ENCODE results near the gene FSTL3.
"Not testable (repeated sequence)": the region's sequence is repeated elsewhere in the genome, so short reads cannot be mapped to it uniquely, and the experiment has no call there.

FSTL3 gene

DNA sequence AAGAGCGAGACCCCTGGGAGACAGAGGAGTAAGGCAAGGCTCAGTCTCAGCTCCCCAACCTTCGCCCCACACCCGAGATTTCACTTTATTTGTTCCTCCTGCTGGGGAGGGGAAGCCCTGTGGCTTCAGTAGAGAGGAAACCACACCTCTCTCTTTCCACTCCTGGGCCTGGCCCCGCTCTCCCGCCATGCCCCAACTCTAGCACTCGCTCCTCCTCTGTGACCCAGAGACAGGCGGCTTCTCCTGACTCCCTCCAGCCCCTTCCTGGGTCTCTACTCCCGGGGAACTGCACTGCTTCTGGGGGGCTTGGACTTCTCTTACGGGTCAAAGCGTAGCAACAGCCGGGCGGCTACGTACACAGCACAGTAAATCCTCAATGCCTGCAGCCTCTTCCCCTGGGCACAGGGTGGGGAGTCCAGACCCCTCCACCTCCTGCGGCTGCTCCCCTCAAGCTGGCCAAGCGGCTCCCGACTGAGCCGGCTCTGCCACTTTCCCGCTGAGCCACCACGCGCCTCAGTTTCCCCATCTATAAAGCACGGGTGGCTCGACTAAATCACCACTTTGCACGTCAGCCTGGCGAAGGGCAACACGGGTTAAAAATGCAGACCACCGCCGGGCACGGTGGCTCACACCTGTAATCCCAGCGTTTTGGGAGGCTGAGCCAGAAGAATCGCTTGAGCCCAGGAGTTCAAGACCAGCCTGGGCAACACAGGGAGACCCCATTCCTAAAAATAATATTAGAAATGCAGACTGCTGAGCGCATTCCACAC, 14.6 kb upstream of the FSTL3 start:
- DNase-seq (ENCODE audit: low spot score) = peak; percentile 40

DNA sequence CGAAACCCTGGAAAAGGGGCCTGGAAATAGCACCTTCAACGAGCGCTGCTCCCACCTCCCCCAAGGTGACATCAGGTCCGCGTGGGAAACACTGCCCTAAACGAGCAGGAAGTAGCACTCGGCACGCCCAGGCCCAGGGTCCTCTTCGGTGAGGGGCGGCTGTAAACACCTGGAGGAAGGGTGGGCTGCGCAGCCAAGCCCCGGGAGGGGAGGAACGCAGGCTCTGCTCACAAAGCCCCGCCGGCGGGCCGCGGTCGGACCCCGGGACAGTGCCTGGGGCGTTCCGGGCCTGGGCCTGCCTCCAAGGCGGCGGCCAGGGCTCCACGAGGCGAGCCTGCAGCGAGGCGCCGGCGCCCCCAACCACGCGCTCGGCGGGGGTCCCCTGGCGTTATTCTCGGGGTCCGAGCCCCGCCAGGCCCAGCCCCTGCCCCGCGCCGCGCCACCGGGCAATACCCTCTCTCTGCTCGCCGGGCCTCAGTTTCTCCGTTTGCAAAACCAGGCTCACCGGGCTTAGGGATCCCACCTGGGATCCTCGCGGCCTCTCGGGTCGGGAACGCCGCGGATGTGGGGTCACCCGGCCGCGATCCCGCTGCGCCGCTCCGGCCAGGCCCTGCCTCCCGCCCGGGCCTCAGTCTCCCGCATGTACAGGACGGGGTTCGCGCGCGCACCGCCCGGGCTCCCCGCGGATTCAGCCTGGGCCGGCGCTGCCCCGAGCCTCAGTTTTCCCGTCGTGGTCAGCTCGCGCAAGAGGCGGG, 13.8 kb upstream of the FSTL3 start:
- DNase-seq (ENCODE audit: low spot score) = peak; percentile 44

DNA sequence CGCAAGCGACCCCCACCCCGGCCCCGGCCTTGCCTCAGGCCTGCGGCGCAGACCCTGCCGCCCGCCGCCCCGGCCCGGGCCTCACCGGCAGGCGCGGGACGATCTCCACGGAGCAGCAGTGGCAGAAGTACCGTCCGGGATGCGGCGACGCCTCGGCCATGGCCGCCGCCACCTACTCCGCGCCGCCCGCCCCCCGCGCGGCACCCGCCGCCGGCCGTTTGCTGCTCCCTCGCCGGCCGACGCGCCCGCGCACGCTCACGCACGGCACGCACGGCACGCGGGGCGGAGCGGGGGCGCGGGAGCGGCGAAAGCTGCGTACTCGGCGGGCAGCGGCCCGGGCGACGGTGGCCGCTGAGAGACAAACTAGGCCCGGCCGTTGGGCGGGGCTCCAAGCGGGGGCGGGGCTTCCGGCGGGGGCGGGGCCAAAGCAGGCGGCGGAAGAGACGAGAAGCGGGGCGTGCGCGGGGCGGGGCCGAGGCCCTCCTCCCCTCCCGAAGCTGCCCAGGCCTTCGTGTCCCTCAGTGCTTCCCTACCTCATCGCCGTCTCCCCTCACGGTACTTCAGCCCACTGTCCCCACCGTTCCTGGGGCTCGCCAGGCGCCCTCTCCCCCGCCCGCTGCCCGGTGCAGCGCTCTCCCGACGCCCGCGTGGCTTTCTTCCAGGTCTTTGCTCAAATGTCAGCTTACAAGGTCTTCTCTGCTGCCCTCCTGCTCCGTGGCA, 13.1 kb upstream of the FSTL3 start, which contains the start of gene RNF126:
Gene RNF126, minus strand, starts transcription at position 253 of the 720 bp plus-strand sequence. Its CDS starts 93 bp downstream, at position 160.
- peak; percentile 96 for DNase-seq (ENCODE audit: low spot score)

DNA sequence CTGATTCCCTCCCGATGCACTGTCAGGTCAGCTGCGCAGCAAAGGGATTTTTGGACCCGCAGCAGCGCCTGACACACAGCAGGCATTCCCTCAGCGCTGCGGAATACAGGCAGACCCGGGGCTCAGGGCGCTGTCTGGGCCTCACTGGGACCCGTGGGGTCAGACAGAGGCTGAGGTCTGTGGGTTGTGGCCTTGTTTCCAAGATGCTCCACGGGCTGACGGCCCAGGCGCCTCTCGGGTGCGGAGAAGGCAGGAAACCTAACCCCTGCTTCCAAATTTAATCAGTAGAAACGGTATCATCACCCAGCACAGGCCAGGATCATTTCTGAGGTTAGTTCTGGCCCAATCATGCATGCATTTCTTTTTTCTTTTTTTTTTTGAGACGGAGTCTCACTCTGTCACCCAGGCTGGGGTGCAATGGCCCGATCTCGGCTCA, 12.5 kb upstream of the FSTL3 start:
- no peak for DNase-seq (ENCODE audit: low spot score)

DNA sequence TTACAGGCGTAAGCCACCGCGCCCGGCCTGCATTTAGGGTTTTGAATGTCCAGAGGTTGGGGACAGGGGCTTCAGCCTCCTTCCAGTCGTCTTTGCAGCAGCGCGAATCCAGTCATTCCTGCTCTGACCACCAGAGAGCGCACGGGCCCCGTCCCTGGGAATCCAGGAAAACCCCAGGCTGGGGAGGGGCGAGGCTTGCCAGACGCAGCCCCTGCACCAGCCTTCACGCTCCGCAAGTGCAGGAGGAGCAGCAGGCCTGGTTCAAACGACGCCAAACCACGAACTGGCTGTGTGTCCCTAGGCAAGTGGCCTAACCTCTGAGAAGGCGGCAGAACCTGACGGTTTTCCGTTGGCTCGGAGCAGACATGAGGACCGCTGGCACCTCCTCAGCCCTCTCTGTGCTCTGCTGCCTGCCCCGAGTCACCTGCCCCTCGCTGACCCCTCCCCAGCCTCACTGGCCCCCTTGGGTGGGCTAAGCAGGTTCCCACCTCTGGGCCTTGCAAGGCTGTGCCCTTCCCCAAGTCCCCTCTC, 11.2 kb upstream of the FSTL3 start:
- DNase-seq (ENCODE audit: low spot score) = peak; percentile 89

DNA sequence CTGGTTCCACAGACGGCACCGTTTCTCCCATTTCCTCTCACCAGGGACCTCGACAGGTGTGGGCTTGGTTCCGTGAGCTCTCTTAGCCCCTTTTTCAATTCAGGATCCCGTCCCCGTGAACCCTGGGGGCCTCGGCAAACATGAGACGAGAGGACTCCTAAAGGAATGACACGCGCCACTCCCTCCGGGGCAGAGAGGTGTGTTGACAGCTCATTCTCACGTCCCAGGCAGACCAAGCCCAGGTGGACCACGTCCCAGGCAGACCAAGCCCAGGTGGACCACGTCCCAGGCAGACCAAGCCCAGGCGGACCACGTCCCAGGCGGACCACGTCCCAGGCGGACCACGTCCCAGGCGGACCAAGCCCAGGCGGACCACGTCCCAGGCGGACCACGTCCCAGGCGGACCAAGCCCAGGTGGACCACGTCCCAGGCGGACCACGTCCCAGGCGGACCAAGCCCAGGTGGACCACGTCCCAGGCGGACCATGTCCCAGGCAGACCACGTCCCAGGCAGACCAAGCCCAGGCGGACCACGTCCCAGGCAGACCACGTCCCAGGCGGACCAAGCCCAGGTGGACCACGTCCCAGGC, 9.1 kb upstream of the FSTL3 start:
- not testable (repeated sequence) for DNase-seq (ENCODE audit: low spot score)

DNA sequence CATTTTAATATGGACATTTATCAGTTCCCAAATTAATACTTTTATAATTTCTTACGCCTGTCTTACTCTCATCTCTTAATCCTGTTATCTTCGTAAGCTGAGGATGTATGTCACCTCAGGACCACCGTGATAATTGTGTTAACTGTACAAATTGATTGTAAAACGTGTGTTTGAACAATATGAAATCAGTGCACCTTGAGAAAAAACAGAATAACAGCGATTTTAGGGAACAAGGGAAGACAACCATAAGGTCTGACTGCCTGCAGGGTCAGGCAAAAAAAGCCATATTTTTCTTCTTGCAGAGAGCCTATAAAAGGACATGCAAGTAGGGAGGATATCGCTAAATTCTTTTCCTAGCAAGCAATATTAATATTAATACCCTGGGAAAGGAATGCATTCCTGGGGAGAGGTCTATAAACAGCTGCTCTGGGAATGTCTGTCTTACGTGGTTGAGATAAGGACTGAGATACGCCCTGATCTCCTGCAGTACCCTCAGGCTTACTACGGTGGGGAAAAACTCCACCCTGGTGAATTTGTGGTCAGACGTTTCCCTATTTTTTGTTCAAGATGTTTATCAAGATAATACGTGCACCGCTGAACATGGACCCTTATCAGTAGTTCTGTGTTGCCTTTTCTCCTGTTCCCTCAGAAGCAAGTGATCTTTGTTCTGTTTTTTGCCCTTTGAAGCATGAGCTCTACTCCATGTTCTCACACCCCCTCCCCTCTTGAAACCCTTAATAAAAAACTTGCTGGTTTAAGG, 7.3 kb upstream of the FSTL3 start:
- not testable (repeated sequence) for DNase-seq (ENCODE audit: low spot score)

DNA sequence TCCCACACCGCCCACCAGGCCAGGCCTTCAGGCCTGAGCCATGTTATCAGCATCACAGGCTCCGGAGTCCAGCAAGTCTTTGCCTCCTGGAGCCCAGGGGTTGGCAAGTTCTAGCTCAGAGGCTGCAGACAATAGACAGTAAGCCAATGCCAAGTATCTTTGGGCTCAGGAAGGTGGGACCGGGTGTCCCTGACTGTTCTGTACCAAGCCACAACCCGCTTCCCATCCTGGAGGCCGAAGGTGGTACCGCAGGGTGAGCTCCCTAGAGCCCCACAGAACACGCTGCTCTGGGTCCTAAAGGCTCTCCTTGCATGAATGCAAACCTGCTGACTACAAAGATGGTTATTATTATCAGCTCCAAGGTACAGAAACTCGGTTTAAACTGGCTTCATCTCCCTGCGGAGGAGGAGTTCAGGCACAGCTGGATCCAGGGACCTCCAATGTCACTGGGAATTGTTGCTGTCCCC, 5.5 kb upstream of the FSTL3 start:
- no peak for DNase-seq (ENCODE audit: low spot score)

DNA sequence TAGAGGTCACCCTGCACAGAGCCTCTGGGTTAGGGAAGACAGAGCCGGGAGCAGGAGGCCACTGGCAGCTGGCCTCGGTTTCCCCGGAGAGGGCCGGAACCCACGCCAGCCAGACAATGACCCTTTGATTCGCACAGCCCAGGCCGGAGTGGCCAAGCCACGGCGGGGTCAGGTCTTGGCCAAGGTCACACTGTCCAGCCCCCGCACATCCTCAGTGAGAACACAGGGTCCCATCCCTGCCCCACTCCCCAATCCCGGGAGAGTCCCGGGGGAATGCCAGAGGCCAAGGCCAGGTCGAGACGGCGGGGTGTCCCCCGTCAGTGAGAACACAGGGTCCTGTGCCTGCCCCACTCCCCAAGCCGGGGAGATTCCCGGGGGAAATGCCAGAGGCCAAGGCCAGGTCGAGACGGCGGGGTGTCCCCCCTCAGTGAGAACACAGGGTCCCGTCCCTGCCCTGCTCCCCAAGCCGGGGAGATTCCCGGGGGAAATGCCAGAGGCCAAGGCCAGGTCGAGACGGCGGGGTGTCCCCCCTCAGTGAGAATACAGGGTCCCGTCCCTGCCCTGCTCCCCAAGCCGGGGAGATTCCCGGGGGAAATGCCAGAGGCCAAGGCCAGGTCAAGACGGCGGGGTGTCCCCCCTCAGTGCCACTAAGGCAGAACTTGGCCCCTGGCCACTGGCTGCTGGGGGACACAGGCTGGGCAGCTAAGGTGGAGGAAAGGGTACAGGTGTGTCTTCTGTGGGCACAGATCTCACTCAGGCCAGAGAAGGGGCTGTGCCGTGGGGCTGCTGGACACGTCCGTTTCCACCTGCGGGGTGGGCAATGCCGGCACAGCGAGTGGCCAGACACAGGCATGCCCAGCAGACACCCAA, 1.7 kb upstream of the FSTL3 start:
- DNase-seq (ENCODE audit: low spot score) = no peak

DNA sequence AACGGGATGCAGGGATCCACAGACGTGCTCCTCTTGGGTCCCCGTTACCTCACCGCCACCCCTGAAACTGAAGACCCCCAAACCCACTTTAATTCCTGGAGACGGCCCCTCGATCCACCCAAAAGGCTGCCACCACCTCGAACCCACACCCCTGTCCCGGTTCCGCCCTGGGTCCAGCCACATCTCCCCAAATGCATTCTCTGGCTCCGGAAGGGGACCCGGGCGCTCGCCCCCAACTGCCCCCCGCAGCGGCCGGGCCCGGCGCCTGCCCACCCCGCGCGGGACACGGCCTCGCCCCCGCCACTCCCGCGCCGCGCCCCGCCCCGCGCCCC, 219 bp upstream of the FSTL3 start:
- DNase-seq (ENCODE audit: low spot score) = no peak

DNA sequence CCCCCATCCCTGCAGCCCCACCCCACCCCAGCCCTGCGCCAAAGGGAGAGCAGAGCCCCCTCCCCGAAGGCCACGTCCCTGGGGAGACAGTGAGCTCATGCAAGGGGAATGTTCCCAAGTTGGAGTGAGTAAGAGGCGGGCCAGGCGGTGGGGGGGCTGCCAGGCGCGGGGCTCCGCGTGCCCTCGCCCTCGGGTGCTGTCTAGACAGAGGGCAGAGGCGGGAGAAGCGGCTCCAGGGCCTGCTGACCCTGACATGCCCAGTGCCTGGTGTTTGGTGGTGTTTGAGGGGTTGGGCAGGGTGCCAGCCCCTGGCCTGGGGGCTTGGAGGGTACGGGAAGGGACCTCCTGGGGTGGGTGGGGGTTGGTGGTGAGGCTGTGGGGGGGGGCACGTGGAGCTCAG, 1.0 kb downstream of the FSTL3 start:
- peak; percentile 92 for DNase-seq (ENCODE audit: low spot score)

DNA sequence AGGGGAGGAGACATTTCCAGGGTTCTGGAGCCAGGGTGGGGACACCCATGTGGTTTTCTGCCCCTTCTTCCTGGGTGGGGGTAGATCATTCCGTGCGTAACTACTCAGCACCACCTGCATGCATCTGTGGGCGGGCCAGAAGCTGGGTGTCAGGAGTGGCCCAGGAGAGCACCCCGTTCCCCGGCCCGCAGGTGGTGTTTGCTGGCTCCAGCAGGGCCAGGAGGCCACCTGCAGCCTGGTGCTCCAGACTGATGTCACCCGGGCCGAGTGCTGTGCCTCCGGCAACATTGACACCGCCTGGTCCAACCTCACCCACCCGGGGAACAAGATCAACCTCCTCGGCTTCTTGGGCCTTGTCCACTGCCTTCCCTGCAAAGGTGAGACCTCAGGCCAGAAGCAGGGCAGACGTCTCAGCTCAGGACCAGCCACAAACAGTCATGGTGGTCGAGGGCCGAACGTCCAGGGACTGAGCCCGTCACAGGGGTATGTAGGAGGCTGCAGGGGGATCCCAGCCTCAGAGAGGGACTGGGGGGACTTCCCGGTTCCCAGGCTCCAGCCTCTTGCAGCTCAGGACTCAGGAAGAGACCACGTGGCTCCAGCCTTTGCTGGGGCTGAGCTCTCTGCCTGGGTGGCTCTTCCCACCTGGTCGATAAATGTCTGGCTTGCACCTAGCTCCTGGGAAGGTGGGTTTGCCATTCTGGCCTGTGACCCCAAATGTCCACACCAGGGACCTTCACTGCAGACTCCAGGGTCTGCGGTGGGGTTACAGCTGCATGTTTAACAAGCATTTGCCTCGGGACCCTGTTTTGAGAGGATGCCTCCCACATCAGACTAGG, 1.6 kb downstream of the FSTL3 start:
- no peak for DNase-seq (ENCODE audit: low spot score)

DNA sequence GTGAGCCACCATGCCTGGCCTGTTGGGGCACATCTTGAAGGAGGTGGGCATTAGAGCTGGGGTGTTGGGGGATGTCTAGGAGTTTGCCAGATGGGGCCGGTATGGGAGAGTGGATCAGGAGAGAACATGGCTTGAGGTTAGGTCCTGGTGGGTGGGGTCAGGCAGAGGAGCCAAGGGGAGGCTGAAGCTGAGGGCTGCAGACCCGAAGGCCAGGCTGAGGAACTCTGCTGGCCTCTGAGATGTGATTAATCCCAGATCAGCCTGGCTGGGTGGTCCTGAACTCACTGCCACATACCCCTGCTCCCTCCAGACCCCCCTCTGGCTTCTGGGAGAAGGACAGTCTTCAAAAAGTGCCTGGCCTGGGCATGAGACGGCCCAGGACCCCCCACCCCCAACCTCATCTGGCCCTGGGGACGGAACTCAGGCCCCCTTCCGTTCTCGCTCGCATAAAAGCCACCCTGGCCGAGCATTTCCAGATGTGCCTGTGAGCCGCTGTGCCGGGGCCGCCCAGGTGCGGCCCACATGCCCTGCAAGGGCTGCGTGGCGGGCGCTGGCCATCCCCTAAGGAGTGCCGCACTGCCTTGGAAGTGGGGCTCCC, 2.7 kb downstream of the FSTL3 start:
- DNase-seq (ENCODE audit: low spot score) = no peak

DNA sequence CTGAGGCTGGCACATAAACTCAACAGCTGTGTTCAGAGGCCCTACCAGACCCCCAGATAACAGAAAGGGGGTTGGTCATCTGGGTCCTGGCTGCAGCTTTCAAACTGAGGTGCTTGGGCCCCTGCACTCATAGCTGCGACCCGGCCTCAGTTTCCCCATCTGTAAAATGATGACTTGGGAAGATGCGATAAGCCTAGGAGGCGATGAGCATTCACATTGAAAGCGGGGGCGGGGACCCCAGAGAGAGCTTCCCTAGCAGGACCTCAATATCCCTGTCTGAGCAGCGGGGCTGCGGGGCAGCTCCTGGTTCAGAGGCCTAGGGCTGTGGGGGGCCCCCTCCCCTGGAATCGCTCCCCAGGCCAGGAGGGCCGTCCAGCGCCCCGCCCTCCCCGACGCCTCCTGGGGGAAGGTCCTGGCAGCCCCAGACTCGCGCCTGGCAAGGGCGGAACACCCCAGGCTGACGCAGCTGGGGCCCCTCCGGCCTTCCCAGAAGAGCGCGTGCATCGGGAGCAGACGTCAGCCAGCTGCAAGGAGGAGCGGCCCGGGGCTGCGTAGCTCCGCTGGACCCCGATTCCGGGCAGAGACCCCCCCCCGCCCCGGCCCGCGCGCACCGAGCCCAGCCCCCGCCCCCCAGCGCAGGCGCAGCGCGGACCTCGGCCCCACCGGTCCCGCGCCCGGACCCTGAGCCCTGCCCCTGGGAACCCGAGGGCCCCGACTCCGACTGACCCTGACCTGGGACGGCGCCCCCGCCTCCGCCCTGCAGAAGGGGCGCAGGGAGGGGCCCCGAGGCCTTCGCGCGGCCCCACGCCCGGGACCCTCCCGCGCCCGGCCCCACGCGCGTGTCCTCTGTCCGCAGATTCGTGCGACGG, 3.5 kb downstream of the FSTL3 start:
- peak; percentile 80 for DNase-seq (ENCODE audit: low spot score)

DNA sequence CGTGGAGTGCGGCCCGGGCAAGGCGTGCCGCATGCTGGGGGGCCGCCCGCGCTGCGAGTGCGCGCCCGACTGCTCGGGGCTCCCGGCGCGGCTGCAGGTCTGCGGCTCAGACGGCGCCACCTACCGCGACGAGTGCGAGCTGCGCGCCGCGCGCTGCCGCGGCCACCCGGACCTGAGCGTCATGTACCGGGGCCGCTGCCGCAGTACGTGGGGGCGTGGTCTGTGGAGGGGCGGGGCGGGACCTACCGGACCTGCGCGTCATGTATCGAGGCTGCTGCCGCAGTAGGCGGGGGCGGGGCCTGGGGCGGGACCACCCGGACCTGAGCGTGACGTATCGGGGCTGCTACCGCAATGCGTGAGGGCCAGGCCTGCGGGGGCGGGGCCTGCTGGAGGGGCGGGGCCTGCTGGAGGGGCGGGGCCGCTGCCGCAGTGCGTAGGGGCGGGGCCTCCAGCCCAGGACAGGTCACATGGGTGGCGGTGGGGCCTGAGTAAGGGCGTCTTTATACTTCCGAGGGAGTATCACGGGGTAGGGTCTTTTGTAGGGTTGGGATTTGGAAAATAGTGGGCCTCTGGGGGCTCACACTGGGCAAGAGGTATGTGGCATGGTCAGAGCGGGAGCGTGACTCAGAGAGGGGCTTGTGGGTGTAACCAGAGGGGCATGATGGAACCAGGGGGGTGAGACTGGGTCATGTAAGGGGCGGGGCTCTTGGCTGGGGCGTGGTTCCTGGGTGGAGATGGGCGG, 4.3 kb downstream of the FSTL3 start:
- peak; percentile 98 for DNase-seq (ENCODE audit: low spot score)

DNA sequence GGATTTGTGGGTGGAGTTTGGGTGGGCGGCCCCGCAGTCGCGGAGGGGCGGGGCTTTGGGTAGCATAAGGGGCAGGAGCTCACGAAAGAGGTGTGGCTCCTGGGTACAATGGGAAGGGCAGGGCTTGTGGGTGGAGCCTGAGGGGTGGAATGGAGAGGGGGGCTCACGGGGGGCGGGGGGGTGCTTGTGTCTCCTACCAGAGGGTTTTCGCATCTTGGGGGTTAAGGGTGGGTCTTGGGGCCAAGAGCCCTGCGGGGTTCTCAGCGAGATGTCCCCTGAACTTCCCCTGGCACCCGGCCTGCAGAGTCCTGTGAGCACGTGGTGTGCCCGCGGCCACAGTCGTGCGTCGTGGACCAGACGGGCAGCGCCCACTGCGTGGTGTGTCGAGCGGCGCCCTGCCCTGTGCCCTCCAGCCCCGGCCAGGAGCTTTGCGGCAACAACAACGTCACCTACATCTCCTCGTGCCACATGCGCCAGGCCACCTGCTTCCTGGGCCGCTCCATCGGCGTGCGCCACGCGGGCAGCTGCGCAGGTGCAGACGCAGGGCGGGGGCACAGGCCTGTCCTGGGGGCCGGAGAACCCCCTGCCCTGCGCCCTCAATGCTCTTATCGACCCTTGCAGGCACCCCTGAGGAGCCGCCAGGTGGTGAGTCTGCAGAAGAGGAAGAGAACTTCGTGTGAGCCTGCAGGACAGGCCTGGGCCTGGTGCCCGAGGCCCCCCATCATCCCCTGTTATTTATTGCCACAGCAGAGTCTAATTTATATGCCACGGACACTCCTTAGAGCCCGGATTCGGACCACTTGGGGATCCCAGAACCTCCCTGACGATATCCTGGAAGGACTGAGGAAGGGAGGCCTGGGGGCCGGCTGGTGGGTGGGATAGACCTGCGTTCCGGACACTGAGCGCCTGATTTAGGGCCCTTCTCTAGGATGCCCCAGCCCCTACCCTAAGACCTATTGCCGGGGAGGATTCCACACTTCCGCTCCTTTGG, 5.1 kb downstream of the FSTL3 start:
- DNase-seq (ENCODE audit: low spot score) = no peak

Data from GM03348 (cell line).